HUES64 (cell line): ENCODE data around the gene USP49.

ENCODE experiments used
- H3K27ac ChIP-seq: 2 replicates; pipeline ENCODE4 v1.7.0; 2013; ENCODE audit warnings: low read depth, low read length, inconsistent platforms
- H3K27me3 ChIP-seq: 2 replicates; pipeline ENCODE4 v1.6.1; 2013; ENCODE audit warnings: mild to moderate bottlenecking, low read length; ENCODE audit not compliant: insufficient read depth
- H3K36me3 ChIP-seq: 2 replicates; pipeline ENCODE4 v1.6.1; 2013; ENCODE audit warnings: mild to moderate bottlenecking, low read length; ENCODE audit not compliant: insufficient read depth
- H3K4me1 ChIP-seq: 2 replicates; pipeline ENCODE4 v1.6.1; 2013; ENCODE audit warnings: mild to moderate bottlenecking, low read length, moderate library complexity; ENCODE audit not compliant: insufficient read depth
- H3K4me3 ChIP-seq: 2 replicates; pipeline ENCODE4 v1.5.1; 2013; ENCODE audit warnings: mild to moderate bottlenecking, low read length, moderate library complexity
- H3K9ac ChIP-seq: 2 replicates; pipeline ENCODE4 v1.6.1; 2013; ENCODE audit warnings: mild to moderate bottlenecking, low read depth, low read length
- H3K9me3 ChIP-seq: 2 replicates; pipeline ENCODE4 v1.6.1; 2013; ENCODE audit warnings: low read depth, low read length; ENCODE audit not compliant: insufficient read depth
- WGBS: fragments of 150-250, 120-280 bp; methylation state at CpG from one replicate; pipeline ENCODE4 v1.1.7; 2013; ENCODE audit warnings: missing lambda C conversion rate; 5-methylcytosine and 5-hydroxymethylcytosine counted together

The USP49 gene

GRCh38 chr6:41892921-41893564 is 2.1 kb downstream of the USP49 start:
- Histone ChIP-seq H3K4me1 (peaks cover 21% of the 10 kb centered on the region), H3K9me3 (no peaks in the 10 kb centered on the region), H3K27ac (no peak overlapping the region), H3K9ac (no peak overlapping the region), H3K36me3 (no peaks in the 10 kb centered on the region), H3K27me3 (no peaks in the 10 kb centered on the region), H3K4me3 (peak overlapping the region; percentile 75)
- WGBS = 72% methylated on average over 4 of the region's 4 CpGs

- Histone ChIP-seq H3K4me1 (peaks cover 13% of the 10 kb centered on the region), H3K9ac (no peak overlapping the region), H3K27ac (0 out of 2 replicates have a peak overlapping the region, but pooled peaks have one; percentile 19), H3K27me3 (no peaks in the 10 kb centered on the region), H3K36me3 (0 out of 2 replicates have a peak, but pooled peaks cover 4% of the 10 kb centered on the region), H3K4me3 (no peak overlapping the region; the same call in 1 of the 2 replicates), H3K9me3 (no peaks in the 10 kb centered on the region)
- 73% methylated on average over 2 of the region's 4 CpGs for WGBS
Observed at GRCh38 chr6:41887331-41887751, 7.8 kb downstream of the USP49 start.

- no peak overlapping the region for H3K4me3 ChIP-seq
- H3K4me1 ChIP-seq = peaks cover 13% of the 10 kb centered on the region
- 0 out of 2 replicates have a peak, but pooled peaks cover 4% of the 10 kb centered on the region for H3K36me3 ChIP-seq
- no peaks in the 10 kb centered on the region for H3K9me3 ChIP-seq
- H3K27ac ChIP-seq = no peak overlapping the region
- 100% methylated on average over 1 of the region's 1 CpG for WGBS
- H3K9ac ChIP-seq = no peak overlapping the region
- no peaks in the 10 kb centered on the region for H3K27me3 ChIP-seq
Observed at GRCh38 chr6:41885930-41886329, 9.2 kb downstream of the USP49 start.

GRCh38 chr6:41884957-41885356 is 10.2 kb downstream of the USP49 start:
- Histone ChIP-seq H3K27me3 (no peaks in the 10 kb centered on the region), H3K4me3 (no peak overlapping the region), H3K9me3 (no peaks in the 10 kb centered on the region), H3K4me1 (peaks cover 13% of the 10 kb centered on the region), H3K9ac (no peak overlapping the region), H3K36me3 (0 out of 2 replicates have a peak, but pooled peaks cover 4% of the 10 kb centered on the region), H3K27ac (no peak overlapping the region)
- 97% methylated on average over 4 of the region's 5 CpGs for WGBS

- H3K9ac ChIP-seq = no peak overlapping the region
- no peaks in the 10 kb centered on the region for H3K27me3 ChIP-seq
- no peak overlapping the region for H3K27ac ChIP-seq
- no peaks in the 10 kb centered on the region for H3K9me3 ChIP-seq
- WGBS = 90% methylated on average over 1 of the region's 1 CpG
- H3K4me1 ChIP-seq = peaks cover 10% of the 10 kb centered on the region
- H3K36me3 ChIP-seq = 0 out of 2 replicates have a peak, but pooled peaks cover 4% of the 10 kb centered on the region
- no peak overlapping the region for H3K4me3 ChIP-seq
Observed at GRCh38 chr6:41881506-41881905, 13.7 kb downstream of the USP49 start.

GRCh38 chr6:41878961-41879405 is 16.2 kb downstream of the USP49 start:
- Histone ChIP-seq H3K9ac (0 out of 2 replicates have a peak overlapping the region, but pooled peaks have one; percentile 24), H3K36me3 (no peaks in the 10 kb centered on the region), H3K9me3 (no peaks in the 10 kb centered on the region), H3K4me3 (no peak overlapping the region), H3K27me3 (no peaks in the 10 kb centered on the region), H3K4me1 (peaks cover 10% of the 10 kb centered on the region), H3K27ac (peak overlapping the region; percentile 49; the same call in 1 of the 2 replicates)
- WGBS = 93% methylated on average over 5 of the region's 5 CpGs

- no peaks in the 10 kb centered on the region for H3K27me3 ChIP-seq
- no peaks in the 10 kb centered on the region for H3K36me3 ChIP-seq
- no peak overlapping the region for H3K4me3 ChIP-seq
- 80% methylated on average over 2 of the region's 2 CpGs for WGBS
- H3K27ac ChIP-seq = peak overlapping the region; percentile 45
- no peaks in the 10 kb centered on the region for H3K9me3 ChIP-seq
- peak overlapping the region; percentile 5; the same call in 1 of the 2 replicates for H3K9ac ChIP-seq
- H3K4me1 ChIP-seq = peaks cover 14% of the 10 kb centered on the region
Observed at GRCh38 chr6:41878246-41878645, 16.9 kb downstream of the USP49 start.

GRCh38 chr6:41877051-41877680 is 18.0 kb downstream of the USP49 start:
- no peak overlapping the region for H3K9ac ChIP-seq
- no peak overlapping the region for H3K27ac ChIP-seq
- no peak overlapping the region for H3K4me3 ChIP-seq
- peaks cover 18% of the 10 kb centered on the region for H3K4me1 ChIP-seq
- no peaks in the 10 kb centered on the region for H3K36me3 ChIP-seq
- WGBS = 87% methylated on average over 2 of the region's 2 CpGs
- no peaks in the 10 kb centered on the region for H3K27me3 ChIP-seq
- H3K9me3 ChIP-seq = no peaks in the 10 kb centered on the region

- Histone ChIP-seq H3K9me3 (no peaks in the 10 kb centered on the region), H3K4me1 (peaks cover 18% of the 10 kb centered on the region), H3K27me3 (no peaks in the 10 kb centered on the region), H3K4me3 (no peak overlapping the region), H3K36me3 (peaks cover 8% of the 10 kb centered on the region), H3K9ac (no peak overlapping the region), H3K27ac (no peak overlapping the region)
- WGBS = 94% methylated on average over 1 of the region's 1 CpG
Observed at GRCh38 chr6:41874741-41875140, 20.4 kb downstream of the USP49 start.

GRCh38 chr6:41872147-41872546 is 23.0 kb downstream of the USP49 start:
- peaks cover 13% of the 10 kb centered on the region for H3K36me3 ChIP-seq
- no peak overlapping the region for H3K27ac ChIP-seq
- 96% methylated on average over 12 of the region's 13 CpGs for WGBS
- H3K4me1 ChIP-seq = peaks cover 8% of the 10 kb centered on the region; the same call in 1 of the 2 replicates
- H3K9ac ChIP-seq = no peak overlapping the region
- H3K4me3 ChIP-seq = no peak overlapping the region
- no peaks in the 10 kb centered on the region for H3K9me3 ChIP-seq
- no peaks in the 10 kb centered on the region for H3K27me3 ChIP-seq

- Histone ChIP-seq H3K9me3 (no peaks in the 10 kb centered on the region), H3K27me3 (no peaks in the 10 kb centered on the region), H3K4me1 (peaks cover 8% of the 10 kb centered on the region; the same call in 1 of the 2 replicates), H3K4me3 (no peak overlapping the region), H3K27ac (no peak overlapping the region), H3K9ac (no peak overlapping the region), H3K36me3 (peaks cover 13% of the 10 kb centered on the region)
- 100% methylated on average over 2 of the region's 2 CpGs for WGBS
Observed at GRCh38 chr6:41871691-41872090, 23.5 kb downstream of the USP49 start.
